ENCODE results near the gene GRIN2C. TPM values are rescaled to one million over a fixed set of nuclear protein-coding genes. Genes with fewer than 3 reads are reported as not detected.

Gene GRIN2C
- total RNA-seq, 1 donor from 2014 or later, result 0.57 TPM

DNA sequence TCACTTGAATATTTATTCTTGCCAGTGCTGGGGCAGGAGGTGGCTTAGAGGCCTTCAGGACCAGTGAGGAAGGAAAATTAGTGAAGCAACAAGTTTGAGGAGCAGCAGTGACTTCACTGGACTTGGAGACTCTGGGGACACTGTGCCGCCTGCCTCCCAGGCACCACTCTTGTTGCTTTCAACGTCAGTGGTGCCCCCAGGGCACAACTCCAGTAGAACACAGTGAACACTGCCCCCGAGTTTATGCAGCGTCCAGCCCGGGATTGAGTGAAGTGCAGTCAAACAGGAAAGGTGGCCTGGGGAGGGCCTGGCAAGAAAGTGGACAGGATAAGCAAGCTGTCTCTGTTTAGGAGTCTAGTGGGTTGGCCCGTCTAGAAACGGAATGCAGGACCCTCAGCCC, 59.2 kb downstream of the GRIN2C start:
- TF ChIP-seq, protein P1, sequence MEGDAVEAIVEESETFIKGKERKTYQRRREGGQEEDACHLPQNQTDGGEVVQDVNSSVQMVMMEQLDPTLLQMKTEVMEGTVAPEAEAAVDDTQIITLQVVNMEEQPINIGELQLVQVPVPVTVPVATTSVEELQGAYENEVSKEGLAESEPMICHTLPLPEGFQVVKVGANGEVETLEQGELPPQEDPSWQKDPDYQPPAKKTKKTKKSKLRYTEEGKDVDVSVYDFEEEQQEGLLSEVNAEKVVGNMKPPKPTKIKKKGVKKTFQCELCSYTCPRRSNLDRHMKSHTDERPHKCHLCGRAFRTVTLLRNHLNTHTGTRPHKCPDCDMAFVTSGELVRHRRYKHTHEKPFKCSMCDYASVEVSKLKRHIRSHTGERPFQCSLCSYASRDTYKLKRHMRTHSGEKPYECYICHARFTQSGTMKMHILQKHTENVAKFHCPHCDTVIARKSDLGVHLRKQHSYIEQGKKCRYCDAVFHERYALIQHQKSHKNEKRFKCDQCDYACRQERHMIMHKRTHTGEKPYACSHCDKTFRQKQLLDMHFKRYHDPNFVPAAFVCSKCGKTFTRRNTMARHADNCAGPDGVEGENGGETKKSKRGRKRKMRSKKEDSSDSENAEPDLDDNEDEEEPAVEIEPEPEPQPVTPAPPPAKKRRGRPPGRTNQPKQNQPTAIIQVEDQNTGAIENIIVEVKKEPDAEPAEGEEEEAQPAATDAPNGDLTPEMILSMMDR (IDR thresholded peaks at IDR 0.05; ENCODE audit: unreplicated experiment), result no peak
- no peaks in the 10 kb centered on the region for H3K4me1 Mint-ChIP-seq (ENCODE audit: low read depth)
- peaks cover 8% of the 10 kb centered on the region for H3K36me3 Mint-ChIP-seq (ENCODE audit: insufficient read depth)
- no peak for DNase-seq (ENCODE audit: low spot score, unreplicated experiment)
- H3K4me3 Mint-ChIP-seq (ENCODE audit: low read depth), result no peak overlapping the region
- no peaks in the 10 kb centered on the region for H3K27me3 Mint-ChIP-seq
- H3K27ac Mint-ChIP-seq, result peak overlapping the region; percentile 8
- H3K9me3 Mint-ChIP-seq (ENCODE audit: low read depth), result no peaks in the 10 kb centered on the region

DNA sequence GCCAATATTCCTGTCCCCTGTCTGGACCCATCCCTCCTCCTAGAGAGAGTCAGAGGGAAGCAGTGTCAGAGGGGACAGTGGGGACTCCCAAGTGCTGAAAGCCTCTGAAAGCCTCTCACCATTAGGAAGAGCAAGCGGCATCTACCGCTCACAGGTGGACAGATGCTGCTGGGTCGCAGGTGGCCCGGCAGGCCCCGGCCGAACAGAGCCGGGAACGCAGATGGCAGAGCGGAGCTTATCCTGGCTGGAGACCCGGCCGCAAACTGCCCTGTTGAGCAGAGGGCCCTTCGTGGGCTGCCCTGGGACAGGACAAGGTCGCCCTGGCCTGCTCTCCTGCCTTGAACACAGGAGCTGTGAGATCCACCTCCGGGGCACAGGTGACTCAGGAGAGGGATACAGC, 60.6 kb downstream of the GRIN2C start:
- H3K4me3 Mint-ChIP-seq (ENCODE audit: low read depth), result no peak overlapping the region
- TF ChIP-seq, protein P1 (IDR thresholded peaks at IDR 0.05; ENCODE audit: unreplicated experiment), result no peak
- no peaks in the 10 kb centered on the region for H3K27me3 Mint-ChIP-seq
- DNase-seq (ENCODE audit: low spot score, unreplicated experiment), result no peak
- H3K9me3 Mint-ChIP-seq (ENCODE audit: low read depth), result no peaks in the 10 kb centered on the region
- peaks cover 11% of the 10 kb centered on the region for H3K36me3 Mint-ChIP-seq (ENCODE audit: insufficient read depth)
- H3K4me1 Mint-ChIP-seq (ENCODE audit: low read depth), result no peaks in the 10 kb centered on the region
- H3K27ac Mint-ChIP-seq, result no peak overlapping the region

DNA sequence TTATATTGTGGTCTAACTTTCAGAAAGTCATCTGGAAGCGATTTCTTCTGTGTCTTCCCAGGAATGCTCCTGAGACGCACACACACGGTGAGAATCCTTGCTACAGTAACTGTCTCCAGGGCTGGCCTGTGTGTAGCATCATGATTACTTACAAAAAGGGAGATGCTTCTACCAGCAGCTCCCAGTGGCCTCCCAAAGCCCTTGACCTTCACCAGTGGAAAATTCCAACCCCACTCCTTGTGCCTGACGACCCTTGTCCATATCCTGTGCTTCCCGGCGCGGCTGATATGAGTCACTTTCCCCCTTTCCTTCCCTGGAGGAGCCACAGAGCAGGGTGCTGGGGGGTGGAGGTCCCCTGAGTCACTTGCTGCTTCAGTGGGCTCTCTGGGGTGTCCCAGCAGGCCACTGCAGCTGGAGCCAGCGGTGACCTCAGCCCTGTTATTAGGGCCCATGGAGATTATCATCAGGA, 61.4 kb downstream of the GRIN2C start:
- DNase-seq (ENCODE audit: low spot score, unreplicated experiment), result no peak
- Mint-ChIP-seq H3K9me3 (ENCODE audit: low read depth) (no peaks in the 10 kb centered on the region), H3K4me3 (ENCODE audit: low read depth) (no peak overlapping the region), H3K36me3 (ENCODE audit: insufficient read depth) (peaks cover 11% of the 10 kb centered on the region), H3K27ac (no peak overlapping the region), H3K27me3 (no peaks in the 10 kb centered on the region), H3K4me1 (ENCODE audit: low read depth) (no peaks in the 10 kb centered on the region)
- TF ChIP-seq, protein P1 (IDR thresholded peaks at IDR 0.05; ENCODE audit: unreplicated experiment), result no peak

DNA sequence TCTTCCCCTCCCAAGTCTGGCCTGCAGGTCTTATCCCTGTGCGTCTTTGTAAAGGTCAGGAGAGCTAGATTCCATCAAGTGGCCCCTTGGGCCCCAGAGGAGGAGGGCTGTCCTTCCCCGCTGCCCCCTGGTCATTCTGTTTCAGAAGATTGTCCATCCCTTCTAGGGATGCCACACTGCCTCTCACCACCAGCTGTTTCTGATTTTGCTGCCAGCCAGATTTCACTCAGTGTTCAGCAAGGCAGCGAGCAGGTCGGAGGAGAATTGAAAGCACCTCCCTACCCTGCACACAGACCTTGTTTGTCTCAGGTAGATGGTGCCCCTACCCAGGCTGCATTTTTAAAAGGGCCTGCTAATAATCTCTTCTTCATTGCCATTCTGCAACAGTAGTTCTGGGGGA, 61.9 kb downstream of the GRIN2C start:
- H3K27me3 Mint-ChIP-seq, result no peaks in the 10 kb centered on the region
- H3K4me3 Mint-ChIP-seq (ENCODE audit: low read depth), result no peak overlapping the region
- no peak overlapping the region for H3K27ac Mint-ChIP-seq
- peaks cover 11% of the 10 kb centered on the region for H3K36me3 Mint-ChIP-seq (ENCODE audit: insufficient read depth)
- DNase-seq (ENCODE audit: low spot score, unreplicated experiment), result no peak
- no peaks in the 10 kb centered on the region for H3K9me3 Mint-ChIP-seq (ENCODE audit: low read depth)
- no peaks in the 10 kb centered on the region for H3K4me1 Mint-ChIP-seq (ENCODE audit: low read depth)
- TF ChIP-seq, protein P1 (IDR thresholded peaks at IDR 0.05; ENCODE audit: unreplicated experiment), result no peak

DNA sequence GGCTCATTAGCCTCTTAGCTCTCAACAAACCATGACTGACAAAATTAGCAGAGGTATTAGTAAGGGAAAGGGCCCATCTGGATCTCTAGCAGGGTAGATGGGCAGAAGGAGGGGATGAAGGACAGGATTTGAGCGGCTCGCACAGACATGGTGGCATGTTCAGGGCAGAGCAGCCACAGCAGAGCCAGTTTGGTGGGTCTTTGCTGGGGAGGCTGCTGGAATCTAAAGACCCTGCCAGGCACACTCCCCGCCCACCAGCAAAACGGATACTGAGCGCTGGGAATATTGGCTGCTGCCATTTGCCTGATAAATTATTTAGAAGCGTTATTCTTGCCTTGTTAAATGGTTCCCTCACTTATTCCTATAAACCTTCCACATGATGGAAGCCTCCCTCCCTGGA, 62.8 kb downstream of the GRIN2C start:
- Mint-ChIP-seq H3K4me3 (ENCODE audit: low read depth) (no peak overlapping the region), H3K36me3 (ENCODE audit: insufficient read depth) (peaks cover 11% of the 10 kb centered on the region), H3K4me1 (ENCODE audit: low read depth) (no peaks in the 10 kb centered on the region), H3K27me3 (no peaks in the 10 kb centered on the region), H3K27ac (no peak overlapping the region), H3K9me3 (ENCODE audit: low read depth) (no peaks in the 10 kb centered on the region)
- DNase-seq (ENCODE audit: low spot score, unreplicated experiment), result no peak
- TF ChIP-seq, protein P1 (IDR thresholded peaks at IDR 0.05; ENCODE audit: unreplicated experiment), result no peak

All from progenitor cell of endocrine pancreas (in vitro differentiated cells).